ENCODE results near the gene GALT. TPM values are rescaled to one million over a fixed set of nuclear protein-coding genes. Genes with fewer than 3 reads are reported as not detected.

The GALT gene
- 42.7 TPM for total RNA-seq

DNA sequence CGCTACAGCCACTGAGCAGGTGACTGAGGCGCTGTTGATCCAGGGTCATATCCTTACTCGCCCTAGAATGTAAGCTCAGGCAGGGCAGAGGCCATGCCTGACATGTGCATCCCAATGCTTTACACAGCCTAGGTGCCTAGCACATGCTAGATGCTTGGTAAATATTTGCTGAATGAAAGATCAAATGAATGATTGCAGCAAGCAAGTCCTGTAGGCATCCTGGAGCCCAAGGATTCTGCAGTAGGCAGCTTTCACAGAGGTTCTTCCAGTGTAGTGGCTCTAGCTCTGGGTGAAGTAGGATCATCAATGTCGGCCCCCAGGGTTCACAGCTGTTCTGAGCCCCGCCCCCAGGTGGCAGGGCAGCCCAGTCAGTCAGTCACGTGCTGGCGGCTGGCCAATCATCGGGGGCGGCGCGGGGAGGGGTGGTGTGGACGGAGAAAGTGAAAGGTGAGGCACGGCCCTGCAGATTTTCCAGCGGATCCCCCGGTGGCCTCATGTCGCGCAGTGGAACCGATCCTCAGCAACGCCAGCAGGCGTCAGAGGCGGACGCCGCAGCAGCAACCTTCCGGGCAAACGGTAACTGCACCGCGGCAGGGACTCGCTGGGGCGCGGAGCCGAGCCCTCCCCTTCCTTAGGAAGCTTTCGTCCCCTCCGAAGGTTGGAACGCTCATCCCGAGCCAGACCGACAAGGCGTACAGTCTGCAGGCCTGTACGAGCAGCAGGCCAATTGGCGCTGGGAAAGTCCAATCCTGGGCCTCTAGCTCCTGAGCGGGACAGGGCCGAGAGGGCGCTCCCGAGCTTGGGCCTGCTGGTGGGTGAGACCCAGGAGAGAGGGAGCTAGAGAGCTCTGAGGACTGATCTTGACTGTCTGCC lies at the start of gene GALT:
GALT (plus strand) TSS at position 465 of the 873 bp plus-strand sequence; CDS start at position 495, 30 bp downstream.

DNA sequence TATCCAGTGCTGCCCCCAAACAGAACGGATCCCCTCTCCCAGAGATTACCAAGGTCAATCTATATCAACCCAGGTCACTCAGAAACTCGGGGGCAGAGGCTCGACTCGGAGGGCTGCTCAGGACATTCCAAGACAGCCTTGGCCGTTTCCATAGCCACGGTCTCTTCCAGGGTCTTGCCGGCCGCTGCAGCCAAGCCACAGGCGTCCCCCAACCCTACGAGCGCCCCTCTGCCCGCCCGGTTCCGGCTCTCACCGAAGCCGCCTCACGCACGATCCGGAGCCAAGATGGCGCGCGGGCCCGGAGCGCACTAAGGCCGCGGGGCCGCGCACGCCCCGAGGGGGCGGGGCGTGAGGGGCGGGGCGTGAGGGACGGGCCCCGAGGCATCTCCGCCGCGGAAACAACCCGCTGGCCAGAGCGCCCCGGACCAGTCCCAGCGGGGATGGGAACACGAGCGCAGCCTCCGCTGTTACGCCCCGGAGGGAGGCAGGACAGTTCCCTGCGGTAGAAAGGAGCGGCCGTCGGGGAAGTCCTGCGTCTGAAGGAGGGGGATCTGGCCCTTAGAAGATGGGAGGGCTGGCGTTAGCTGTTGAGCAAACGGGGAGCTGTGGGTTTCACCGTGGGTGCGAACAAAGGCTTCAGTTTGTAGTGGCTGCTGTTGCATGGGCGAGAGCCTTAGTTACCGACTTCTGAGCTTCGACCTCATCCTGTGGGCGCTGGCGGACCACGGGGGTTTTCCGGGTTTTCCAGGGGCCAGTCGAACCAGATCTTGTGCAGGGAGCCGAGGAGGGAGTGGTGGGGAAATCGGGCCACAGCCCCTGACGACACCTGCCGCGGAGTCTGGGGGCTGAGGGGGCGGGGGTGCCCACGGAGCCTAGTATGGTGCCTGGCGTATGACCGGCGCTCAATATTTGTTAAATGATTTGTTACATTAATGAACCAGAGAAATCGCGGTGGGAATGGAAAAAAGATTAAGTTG lies 34.4 kb upstream of the GALT start, which contains the start of gene RPP25L:
RPP25L (minus strand) TSS at position 287 of the 977 bp plus-strand sequence. CDS start 801 bp downstream, outside the sequence.

GRCh38 chr9:34620061-34620994 lies 26.1 kb upstream of the GALT start, which contains the start of gene DCTN3:
Gene DCTN3 (minus strand): TSS chr9:34620495. CDS start chr9:34620464, 31 bp downstream.

DNA sequence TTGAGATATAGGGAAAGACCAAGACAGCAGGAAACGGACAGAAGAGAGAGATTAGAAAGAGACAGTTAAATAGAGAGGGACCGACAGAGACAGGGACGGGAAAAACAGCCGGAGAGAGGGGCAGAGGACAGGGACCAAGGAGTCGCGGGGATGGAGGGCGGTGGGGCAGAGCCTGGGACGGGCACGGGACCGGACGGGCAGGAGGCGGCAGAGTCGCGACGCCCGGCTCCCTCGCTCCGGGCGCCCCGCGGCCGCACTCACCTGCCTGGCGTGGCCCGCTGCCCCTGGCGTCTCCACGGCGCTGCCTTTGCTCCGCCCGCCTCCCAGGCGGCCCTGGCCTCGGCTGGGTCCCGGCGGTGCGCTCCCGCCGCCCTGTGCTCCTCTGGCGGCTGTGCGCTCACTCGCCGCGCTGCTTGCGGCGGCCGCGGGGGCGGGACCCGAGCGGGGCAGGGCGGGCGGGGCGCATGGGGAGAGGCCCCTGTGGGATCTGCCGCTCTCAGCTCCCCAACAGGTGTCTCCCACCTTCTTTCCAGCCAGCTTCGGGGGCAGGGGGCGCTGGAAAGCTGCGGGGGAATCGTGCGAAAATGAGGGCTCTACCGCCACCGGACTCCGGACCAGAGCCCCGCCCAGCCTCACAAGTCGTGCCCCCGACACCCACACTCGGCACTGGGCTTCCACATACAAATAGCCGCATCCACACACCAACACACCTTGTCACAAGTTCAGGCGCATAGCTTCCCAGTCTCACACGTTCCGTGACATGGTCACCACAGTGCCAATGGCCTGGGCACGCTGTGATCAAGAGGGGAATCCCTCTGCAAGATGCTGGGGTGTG lies 17.6 kb upstream of the GALT start, which contains the start of gene ARID3C:
ARID3C (minus strand) TSS at position 411 of the 835 bp plus-strand sequence. CDS start 1,052 bp downstream, outside the sequence.

GRCh38 chr9:34637356-34638137 lies 8.9 kb upstream of the GALT start, which contains the start of gene SIGMAR1:
Gene SIGMAR1 (minus strand): TSS chr9:34637787. CDS start chr9:34637697, 90 bp downstream.

DNA sequence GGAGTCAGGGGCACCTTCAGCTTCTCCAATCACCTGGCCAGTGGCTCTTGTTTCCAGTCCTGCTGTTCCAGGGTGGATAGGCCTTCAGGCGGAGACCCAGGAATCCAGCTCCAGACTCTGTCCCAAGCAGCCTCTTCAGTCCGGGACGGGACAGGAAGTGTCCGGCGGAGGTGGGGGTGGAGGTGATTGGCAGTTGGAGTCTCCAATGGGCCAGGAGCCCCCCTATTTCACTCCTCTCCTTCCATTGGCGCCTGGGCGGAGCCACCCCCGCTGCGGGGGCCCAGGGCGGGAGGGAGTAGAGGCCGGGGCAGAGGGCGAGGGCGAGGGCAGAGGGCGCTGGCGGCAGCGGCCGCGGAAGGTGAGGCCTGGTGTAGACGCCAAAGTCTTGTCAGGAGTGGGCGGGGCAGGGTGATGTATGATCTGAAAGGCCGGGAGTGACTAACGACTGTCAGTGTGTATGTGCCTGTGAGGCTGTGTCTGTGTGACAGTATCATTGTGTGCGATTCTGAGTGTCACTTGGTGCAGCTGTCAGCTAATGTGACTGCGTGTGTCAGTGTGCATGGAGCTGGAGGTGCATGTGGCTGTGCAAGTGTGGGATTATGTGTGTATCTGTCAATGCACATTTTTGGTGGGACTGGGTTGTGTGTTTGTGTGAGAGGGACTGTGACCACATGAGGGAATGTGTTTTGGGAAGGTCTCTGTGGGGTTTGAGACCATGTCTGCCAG lies 5.6 kb downstream of the GALT start, which contains the start of gene IL11RA:
IL11RA (plus strand) TSS at position 310 of the 726 bp plus-strand sequence. CDS start 3,033 bp downstream, outside the sequence.

DNA sequence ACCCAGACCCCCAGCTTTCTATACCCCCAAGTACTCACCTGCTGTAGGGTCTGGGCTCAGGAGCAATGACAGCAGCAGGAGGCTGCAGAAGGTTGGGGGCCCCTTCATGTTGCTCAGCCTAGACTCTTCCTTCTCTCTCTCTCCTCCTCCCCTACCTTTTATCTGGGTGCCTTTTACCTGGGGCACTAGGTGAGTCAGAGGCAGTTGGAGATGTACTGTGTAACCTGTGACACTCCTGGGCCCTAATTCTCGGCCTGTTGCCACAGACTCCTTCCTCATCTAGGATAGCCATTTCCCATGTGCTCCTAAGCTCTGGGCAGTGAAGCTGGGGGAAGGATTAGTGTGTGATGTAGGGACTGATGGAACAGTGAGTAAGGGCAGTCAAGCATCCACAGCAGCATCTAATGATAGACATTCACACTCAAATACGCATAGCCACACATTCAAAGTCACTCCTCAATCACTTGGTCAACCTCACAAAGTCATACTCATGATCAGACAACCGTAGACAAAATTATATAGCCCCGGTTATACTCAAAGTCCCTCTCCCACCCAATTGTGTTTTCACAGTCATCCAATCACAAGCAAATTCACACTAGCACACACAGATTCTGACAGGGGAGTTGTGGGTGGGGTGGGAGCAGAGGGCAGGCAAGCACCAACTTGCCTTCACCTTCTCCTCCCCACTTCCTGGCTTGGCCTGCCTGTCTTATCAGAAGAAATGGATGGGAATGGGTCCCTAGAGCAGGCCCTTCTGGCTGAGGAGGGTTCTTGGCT lies 16.2 kb downstream of the GALT start, which contains the start of gene CCL27:
CCL27 (minus strand) TSS at position 132 of the 777 bp plus-strand sequence; CDS start at position 108, 24 bp downstream.

DNA sequence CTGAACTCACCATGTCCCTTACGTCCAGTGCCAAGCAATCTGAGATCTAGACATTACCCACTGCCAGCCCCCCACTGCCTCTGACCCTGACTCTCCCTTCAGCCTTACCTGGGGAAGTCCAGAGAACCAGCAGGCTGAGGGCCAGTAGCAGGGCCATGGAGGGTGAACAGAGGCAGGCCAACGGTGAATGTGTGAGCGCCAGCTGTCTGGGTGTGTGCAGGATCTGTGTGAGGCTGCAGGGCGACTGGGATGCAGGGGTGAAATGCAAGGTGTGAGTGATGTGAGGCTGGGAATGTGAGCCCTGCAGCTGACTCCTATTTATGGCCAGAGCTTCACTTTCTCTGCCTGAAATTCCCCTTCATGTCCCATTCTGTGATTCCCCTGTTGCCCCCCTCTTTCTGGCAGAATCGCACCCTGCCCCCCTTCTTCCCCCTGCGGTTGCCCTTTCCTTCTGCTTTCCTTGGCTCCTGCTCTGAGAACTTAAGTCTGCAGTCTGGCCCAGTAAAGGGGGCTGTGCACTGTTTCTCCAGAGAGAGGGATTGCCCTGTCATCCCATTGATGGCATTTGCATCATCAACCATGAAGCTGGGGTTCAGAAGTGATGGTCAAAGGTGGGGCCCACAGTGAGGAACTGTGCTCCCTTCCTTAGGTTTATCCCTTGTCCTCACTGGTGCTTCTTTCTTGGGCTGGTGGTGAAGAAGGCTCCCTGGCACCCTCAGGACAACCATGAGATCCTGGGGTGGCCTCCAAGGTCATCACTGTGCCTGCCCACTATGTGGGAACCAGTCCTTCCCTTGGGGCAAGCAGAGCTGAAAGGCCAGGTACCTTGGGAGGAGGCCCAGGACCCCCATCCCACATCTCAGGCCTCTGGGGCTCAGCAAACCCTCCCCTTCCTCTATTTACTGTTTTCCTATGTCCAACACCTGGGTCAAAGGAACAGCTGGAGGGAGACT lies 44.8 kb downstream of the GALT start, which contains the start of gene CCL19:
CCL19 (minus strand) TSS at position 294 of the 953 bp plus-strand sequence; CDS start at position 157, 137 bp downstream.

Small RNA genes within 50 kb of the gene (small RNA-seq; reads per million reads assigned to genes)
- not detected for gene CCL27

Other genes starting within 250 kb of the GALT start
- 36.4 TPM for gene FAM219A, start 188.1 kb upstream of the GALT start, total RNA-seq
- gene DNAI1, start 187.9 kb upstream of the GALT start, total RNA-seq = 4.4 TPM
- 58.8 TPM for gene ENHO, start 123.7 kb upstream of the GALT start, total RNA-seq
- gene CNTFR, start 57.0 kb upstream of the GALT start, total RNA-seq = 17.5 TPM
- 12.7 TPM for gene RPP25L, start 34.6 kb upstream of the GALT start, total RNA-seq
- gene DCTN3, start 26.2 kb upstream of the GALT start, total RNA-seq = 150 TPM
- gene ARID3C, start 17.6 kb upstream of the GALT start, total RNA-seq = 0.69 TPM
- gene SIGMAR1, start 8.9 kb upstream of the GALT start, total RNA-seq = 25.1 TPM
- gene IL11RA, start 5.5 kb downstream of the GALT start, total RNA-seq = 7.2 TPM
- 0.69 TPM for gene CCL27, start 16.0 kb downstream of the GALT start, total RNA-seq
- not detected for gene CCL19, start 44.6 kb downstream of the GALT start, total RNA-seq
- gene CCL21, start 63.5 kb downstream of the GALT start, total RNA-seq = not detected